22Rv1 (cell line): ENCODE data around the gene CABLES1.

Source experiments
- ZFX ChIP-seq: fragments of 450-650 bp; IDR thresholded peaks from 2 replicates; pipeline ENCODE4 v1.6.1; 2017; ENCODE audit warnings: antibody characterized with exemption, borderline replicate concordance
- TF ChIP-seq, protein P1 (sequence below): fragments of 450-650 bp; IDR thresholded peaks from 2 replicates; pipeline ENCODE4 v1.5.1; 2017; ENCODE audit warnings: mild to moderate bottlenecking

DNA sequence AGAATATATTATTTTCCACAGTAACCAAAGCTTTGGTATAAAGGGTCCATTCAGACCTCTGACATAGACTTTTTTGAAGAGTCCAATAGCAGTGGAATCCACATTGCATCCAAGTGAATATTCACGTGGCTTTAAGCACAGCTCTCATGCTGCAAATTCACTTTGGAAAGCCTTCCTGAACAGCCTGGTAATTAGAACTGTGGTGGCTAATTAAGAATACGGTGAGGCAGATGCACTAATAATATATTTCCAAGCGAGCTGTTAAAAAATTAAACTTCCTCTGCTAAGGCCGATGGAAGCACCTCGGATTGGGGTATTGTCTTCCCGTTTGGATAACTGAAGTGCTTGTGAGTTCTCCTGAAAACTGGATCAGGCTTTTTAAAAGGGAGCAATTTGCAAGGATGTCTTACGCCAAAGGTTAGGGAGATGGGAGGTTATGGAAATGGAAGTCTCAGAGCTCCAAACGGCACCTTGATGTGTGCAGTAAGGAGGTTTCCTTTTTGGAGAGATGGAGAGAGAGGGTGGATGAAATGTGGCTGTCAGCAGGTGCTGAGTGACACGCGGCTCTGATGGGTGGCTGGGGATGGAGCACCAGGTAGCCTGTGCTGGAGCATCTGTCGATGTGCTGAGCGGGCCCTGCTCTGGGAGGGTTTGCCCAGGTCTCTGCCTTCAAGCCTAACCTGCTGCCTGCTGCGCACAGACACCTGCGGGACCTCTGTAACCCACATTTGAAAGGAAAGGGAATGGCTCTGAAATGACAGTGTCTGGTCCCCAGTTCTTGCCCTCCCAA, 37.5 kb downstream of the CABLES1 start:
- TF ChIP-seq, protein P1, sequence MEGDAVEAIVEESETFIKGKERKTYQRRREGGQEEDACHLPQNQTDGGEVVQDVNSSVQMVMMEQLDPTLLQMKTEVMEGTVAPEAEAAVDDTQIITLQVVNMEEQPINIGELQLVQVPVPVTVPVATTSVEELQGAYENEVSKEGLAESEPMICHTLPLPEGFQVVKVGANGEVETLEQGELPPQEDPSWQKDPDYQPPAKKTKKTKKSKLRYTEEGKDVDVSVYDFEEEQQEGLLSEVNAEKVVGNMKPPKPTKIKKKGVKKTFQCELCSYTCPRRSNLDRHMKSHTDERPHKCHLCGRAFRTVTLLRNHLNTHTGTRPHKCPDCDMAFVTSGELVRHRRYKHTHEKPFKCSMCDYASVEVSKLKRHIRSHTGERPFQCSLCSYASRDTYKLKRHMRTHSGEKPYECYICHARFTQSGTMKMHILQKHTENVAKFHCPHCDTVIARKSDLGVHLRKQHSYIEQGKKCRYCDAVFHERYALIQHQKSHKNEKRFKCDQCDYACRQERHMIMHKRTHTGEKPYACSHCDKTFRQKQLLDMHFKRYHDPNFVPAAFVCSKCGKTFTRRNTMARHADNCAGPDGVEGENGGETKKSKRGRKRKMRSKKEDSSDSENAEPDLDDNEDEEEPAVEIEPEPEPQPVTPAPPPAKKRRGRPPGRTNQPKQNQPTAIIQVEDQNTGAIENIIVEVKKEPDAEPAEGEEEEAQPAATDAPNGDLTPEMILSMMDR = no peak
- no peak for TF ChIP-seq ZFX
